CD14-positive monocyte (primary cell): ENCODE results near the gene KIF1A. TPM values are rescaled to one million over a fixed set of nuclear protein-coding genes. Genes with fewer than 3 reads are reported as not detected.

Experiments used
- DNase-seq, 3 donors: peaks; one replicate each; pipeline ENCODE4 v3.0.0-alpha.2; 2011 to 2022
- H2AFZ ChIP-seq: 2 replicates; pipeline ENCODE4 v1.6.0; 2012; ENCODE audit warnings: mild to moderate bottlenecking, low read depth, low read length, inconsistent platforms; ENCODE audit not compliant: insufficient read depth, poor library complexity, severe bottlenecking
- H3K27ac ChIP-seq, 2 donors: 1 replicate in 1 of 2; 2 replicates in 1 of 2; pipeline ENCODE4 v1.5.1; 2012 to 2013; ENCODE audit warnings: low read length in 2 of 2, control low read depth in 1 of 2, inconsistent platforms in 1 of 2, low read depth in 1 of 2, mild to moderate bottlenecking in 1 of 2
- H3K27me3 ChIP-seq, 2 donors: one replicate each; pipeline versions ENCODE4 v1.6.0 to v1.6.1; 2011 to 2013; ENCODE audit warnings: low read length in 2 of 2; ENCODE audit not compliant: control insufficient read depth in 2 of 2, insufficient read depth in 2 of 2
- H3K36me3 ChIP-seq, 2 donors: replicated peaks in 1 of 2; 1 replicate in 1 of 2; 2 replicates in 1 of 2; pipeline versions ENCODE4 v1.5.1 to v1.6.1; 2012 to 2013; ENCODE audit warnings: low read length in 2 of 2, control low read depth in 1 of 2, inconsistent platforms in 1 of 2, mild to moderate bottlenecking in 1 of 2; ENCODE audit not compliant: insufficient read depth in 2 of 2, control insufficient read depth in 1 of 2
- H3K4me1 ChIP-seq, 2 donors: 1 replicate in 1 of 2; 2 replicates in 1 of 2; pipeline versions ENCODE4 v1.5.1 to v1.6.1; 2012 to 2013; ENCODE audit warnings: low read length in 2 of 2, control low read depth in 1 of 2, inconsistent platforms in 1 of 2, mild to moderate bottlenecking in 1 of 2, moderate library complexity in 1 of 2; ENCODE audit not compliant: insufficient read depth in 2 of 2, control insufficient read depth in 1 of 2
- H3K4me2 ChIP-seq: replicated peaks from 2 replicates; pipeline ENCODE3; 2012; ENCODE audit warnings: low read length, moderate library complexity, mild to moderate bottlenecking; ENCODE audit not compliant: poor library complexity, severe bottlenecking; ENCODE audit errors: extremely low read depth
- H3K4me3 ChIP-seq, 3 experiments: fragments of 200-600 bp in 1 of 3; sonication (generic) in 1 of 3; replicated peaks in 1 of 3; 1 replicate in 2 of 3; 2 replicates in 1 of 3; pipeline ENCODE4 v1.5.1; 2011 to 2013; ENCODE audit warnings: low read length in 3 of 3, mild to moderate bottlenecking in 3 of 3, control low read depth in 2 of 3, low read depth in 2 of 3, inconsistent platforms in 1 of 3, moderate library complexity in 1 of 3
- H3K79me2 ChIP-seq: 2 replicates; pipeline ENCODE4 v1.6.0; 2012; ENCODE audit warnings: mild to moderate bottlenecking, control low read depth, inconsistent platforms, low read length, moderate library complexity; ENCODE audit not compliant: insufficient read depth
- H3K9ac ChIP-seq: 2 replicates; pipeline ENCODE4 v1.6.0; 2017; ENCODE audit warnings: low read length, mild to moderate bottlenecking; ENCODE audit not compliant: insufficient read depth, poor library complexity, severe bottlenecking
- H3K9me3 ChIP-seq, 2 donors: replicated peaks in 1 of 2; 1 replicate in 1 of 2; 2 replicates in 1 of 2; pipeline versions ENCODE4 v1.5.1 to v1.6.1; 2012 to 2013; ENCODE audit warnings: low read length in 2 of 2, control low read depth in 1 of 2; ENCODE audit not compliant: control insufficient read depth in 1 of 2, insufficient read depth in 1 of 2
- H4K20me1 ChIP-seq: 2 replicates; pipeline ENCODE4 v1.6.0; 2012; ENCODE audit warnings: mild to moderate bottlenecking, low read length, control low read depth, moderate library complexity; ENCODE audit not compliant: insufficient read depth
- H3K27ac Mint-ChIP-seq, 7 donors: one replicate each; pipeline ENCODE4 v1.8.0; 2020; ENCODE audit warnings: mild to moderate bottlenecking in 7 of 7, mixed read lengths in 7 of 7, moderate library complexity in 6 of 7, inconsistent platforms in 2 of 7
- H3K27me3 Mint-ChIP-seq, 3 donors: one replicate each; pipeline ENCODE4 v1.8.0; 2021 to 2022; ENCODE audit warnings: low read depth in 3 of 3, mild to moderate bottlenecking in 3 of 3, mixed read lengths in 3 of 3, moderate library complexity in 3 of 3, inconsistent platforms in 1 of 3
- H3K36me3 Mint-ChIP-seq, 2 donors: one replicate each; pipeline ENCODE4 v1.8.0; 2020; ENCODE audit warnings: mixed read lengths in 2 of 2, inconsistent platforms in 1 of 2, mild to moderate bottlenecking in 1 of 2
- H3K4me1 Mint-ChIP-seq: one replicate; pipeline ENCODE4 v1.8.0; 2020; ENCODE audit warnings: mild to moderate bottlenecking, mixed read lengths
- H3K4me3 Mint-ChIP-seq, 2 donors: one replicate each; pipeline ENCODE4 v1.8.0; 2020; ENCODE audit warnings: mild to moderate bottlenecking in 2 of 2, mixed read lengths in 2 of 2, moderate library complexity in 1 of 2
- H3K9me3 Mint-ChIP-seq, 7 donors: one replicate each; pipeline ENCODE4 v1.8.0; 2020 to 2022; ENCODE audit warnings: mixed read lengths in 7 of 7, mild to moderate bottlenecking in 6 of 7, moderate library complexity in 6 of 7, inconsistent platforms in 2 of 7
- WGBS: methylation state at CpG from one replicate; pipeline ENCODE4 v1.1.5; 2013; ENCODE audit warnings: missing lambda C conversion rate; ENCODE audit not compliant: insufficient coverage; 5-methylcytosine and 5-hydroxymethylcytosine counted together
- intact Hi-C, 2 donors: fragments of 100-400 bp; cut with micrococcal nuclease; formaldehyde crosslinking; loops; one replicate each; pipeline versions ENCODE4 v1.15.0 to v1.15.1; 2023
- polyA plus RNA-seq, 3 donors: library from polyadenylated mRNA; depleted of rRNA in 1 of 3; unstranded in 2 of 3; stranded (reverse) in 1 of 3; fragments of 300-500 nt in 2 of 3; fragments of >200 nt in 1 of 3; fragmentation: Illumina TruSeq in 2 of 3; gene quantifications; 1 replicate in 2 of 3; 2 replicates in 1 of 3; pipeline ENCODE4 v1.2.3, GENCODE V29; 2012 to 2021
- TF ChIP-seq, protein P1 (sequence below): fragments of 200-600 bp; IDR thresholded peaks from one replicate; pipeline ENCODE4 v1.8.0; 2022; ENCODE audit warnings: antibody characterized with exemption, mild to moderate bottlenecking

KIF1A gene
- polyA plus RNA-seq, 3 donors: not detected

DNA sequence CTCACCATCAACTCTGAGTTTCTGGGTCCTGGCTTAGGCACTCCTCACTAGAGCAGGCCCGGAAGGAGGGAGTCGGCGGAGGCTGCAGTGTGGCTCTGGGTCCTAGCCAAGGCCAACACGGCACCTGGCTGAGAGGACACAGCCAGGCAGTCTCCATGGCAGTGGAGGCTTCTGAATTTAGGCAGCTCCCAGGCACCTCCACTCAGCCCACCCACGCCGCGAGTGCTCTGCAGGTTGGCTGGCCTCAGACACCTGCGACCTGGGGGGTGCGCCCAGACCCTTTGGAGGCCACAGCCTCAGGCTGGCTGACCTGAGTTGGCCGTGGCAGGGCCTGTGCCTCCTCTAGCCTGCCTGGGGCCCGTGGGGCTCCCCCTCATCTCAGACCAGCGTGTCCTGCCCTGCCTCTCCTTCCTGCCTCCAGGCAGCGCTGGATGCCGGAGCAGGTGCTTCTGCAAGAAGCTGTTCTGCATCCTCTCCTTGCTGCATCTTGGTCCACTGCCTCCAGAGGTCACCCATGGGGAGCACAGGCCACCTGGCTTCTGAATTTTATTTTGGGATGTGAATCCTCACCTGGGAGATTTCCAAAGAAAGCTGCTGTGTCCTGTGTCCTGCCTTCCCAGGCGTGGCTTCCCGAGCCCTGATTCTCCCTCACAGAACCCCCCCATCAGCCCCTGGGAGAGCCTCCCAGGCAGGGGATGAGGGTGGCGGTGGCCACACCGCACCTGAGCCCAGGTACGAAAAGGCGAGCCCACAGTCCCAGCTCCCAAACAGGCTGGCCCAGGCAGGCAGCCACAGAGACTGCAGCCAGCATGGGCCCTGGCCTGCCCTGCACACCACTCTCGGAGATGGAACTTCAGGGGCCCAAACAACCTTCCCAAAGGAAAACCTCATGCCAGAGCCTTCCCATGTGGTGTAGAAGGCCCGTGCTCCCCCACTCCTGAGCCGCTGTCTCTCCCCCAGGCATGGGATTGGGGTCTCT is 105.0 kb downstream of the KIF1A start:
- DNase-seq: no peak
- Mint-ChIP-seq H3K36me3 (no peaks in the 10 kb centered on the region), H3K27ac (no peak overlapping the region), H3K27me3 (peaks cover 0 to 8% (median 1%) of the 10 kb centered on the region in 3 donors), H3K9me3 (no peaks in the 10 kb centered on the region), H3K4me1 (no peaks in the 10 kb centered on the region), H3K4me3 (no peak overlapping the region)
- Histone ChIP-seq H3K4me1 (no peaks in the 10 kb centered on the region), H3K4me3 (no peak overlapping the region), H2AFZ (no peak overlapping the region), H3K27ac (no peak overlapping the region), H3K27me3 (no peaks in the 10 kb centered on the region), H3K4me2 (no peak overlapping the region), H3K79me2 (no peaks in the 10 kb centered on the region), H3K36me3 (no peaks in the 10 kb centered on the region), H3K9ac (no peak overlapping the region), H3K9me3 (no peaks in the 10 kb centered on the region), H4K20me1 (no peaks in the 10 kb centered on the region)
- TF ChIP-seq, protein P1, sequence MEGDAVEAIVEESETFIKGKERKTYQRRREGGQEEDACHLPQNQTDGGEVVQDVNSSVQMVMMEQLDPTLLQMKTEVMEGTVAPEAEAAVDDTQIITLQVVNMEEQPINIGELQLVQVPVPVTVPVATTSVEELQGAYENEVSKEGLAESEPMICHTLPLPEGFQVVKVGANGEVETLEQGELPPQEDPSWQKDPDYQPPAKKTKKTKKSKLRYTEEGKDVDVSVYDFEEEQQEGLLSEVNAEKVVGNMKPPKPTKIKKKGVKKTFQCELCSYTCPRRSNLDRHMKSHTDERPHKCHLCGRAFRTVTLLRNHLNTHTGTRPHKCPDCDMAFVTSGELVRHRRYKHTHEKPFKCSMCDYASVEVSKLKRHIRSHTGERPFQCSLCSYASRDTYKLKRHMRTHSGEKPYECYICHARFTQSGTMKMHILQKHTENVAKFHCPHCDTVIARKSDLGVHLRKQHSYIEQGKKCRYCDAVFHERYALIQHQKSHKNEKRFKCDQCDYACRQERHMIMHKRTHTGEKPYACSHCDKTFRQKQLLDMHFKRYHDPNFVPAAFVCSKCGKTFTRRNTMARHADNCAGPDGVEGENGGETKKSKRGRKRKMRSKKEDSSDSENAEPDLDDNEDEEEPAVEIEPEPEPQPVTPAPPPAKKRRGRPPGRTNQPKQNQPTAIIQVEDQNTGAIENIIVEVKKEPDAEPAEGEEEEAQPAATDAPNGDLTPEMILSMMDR: no peak
- intact Hi-C loops: no loop called here
- 92% methylated on average over 21 of the region's 23 CpGs for WGBS

DNA sequence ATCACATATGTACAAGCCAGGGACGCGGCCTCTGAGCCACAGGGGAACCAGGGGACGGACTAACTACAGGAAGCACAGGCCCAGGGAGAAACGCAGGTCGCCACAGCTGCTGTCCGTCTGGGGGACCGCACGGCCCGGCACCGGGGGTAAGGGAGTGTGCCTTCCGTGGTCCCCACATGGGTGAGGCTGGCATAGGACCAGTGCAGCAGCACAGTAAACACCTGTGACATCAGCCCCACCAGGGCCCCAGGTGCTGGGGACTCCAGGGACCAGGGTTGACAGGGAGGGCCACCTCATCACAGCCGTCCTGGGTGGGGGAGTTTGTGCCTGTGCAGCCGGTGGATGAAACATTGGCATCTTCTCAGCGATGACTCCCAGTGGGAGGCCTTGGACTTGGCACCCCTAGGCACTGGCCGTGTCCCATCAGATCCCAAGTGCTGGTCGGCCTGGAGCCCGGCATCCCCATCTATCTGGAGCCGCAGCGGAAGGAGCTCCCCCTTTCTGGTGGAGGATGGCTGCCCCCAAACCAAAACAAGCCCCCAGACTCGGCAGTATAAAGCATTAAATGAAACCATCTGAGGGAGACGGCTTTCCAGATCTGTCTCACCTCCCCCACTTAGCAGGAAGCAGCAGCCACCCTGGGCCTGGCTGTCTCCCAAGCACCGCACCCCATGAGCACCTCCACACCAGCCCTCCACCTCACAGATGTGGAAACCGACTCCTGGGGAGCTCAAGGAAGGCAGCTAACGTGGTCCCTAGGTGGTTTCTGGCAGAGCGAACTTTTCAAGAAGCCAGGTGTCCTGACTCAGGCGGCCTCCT is 105.9 kb downstream of the KIF1A start:
- H3K9me3 ChIP-seq: no peaks in the 10 kb centered on the region
- 81% methylated on average over 15 of the region's 26 CpGs for WGBS
- no peak overlapping the region for H3K27ac ChIP-seq
- H4K20me1 ChIP-seq: no peaks in the 10 kb centered on the region
- no peak for DNase-seq
- TF ChIP-seq, protein P1: no peak
- no peak overlapping the region for H3K4me3 ChIP-seq
- no peak overlapping the region for H3K9ac ChIP-seq
- no peaks in the 10 kb centered on the region for H3K36me3 ChIP-seq
- H3K27me3 Mint-ChIP-seq: peaks cover 1 to 8% (median 2%) of the 10 kb centered on the region in 3 donors
- no peaks in the 10 kb centered on the region for H3K27me3 ChIP-seq
- no peaks in the 10 kb centered on the region for H3K4me1 Mint-ChIP-seq
- H3K79me2 ChIP-seq: no peaks in the 10 kb centered on the region
- no peaks in the 10 kb centered on the region for H3K36me3 Mint-ChIP-seq
- no peak overlapping the region for H3K4me2 ChIP-seq
- no peak overlapping the region for H2AFZ ChIP-seq
- H3K27ac Mint-ChIP-seq: no peak overlapping the region
- no peaks in the 10 kb centered on the region for H3K4me1 ChIP-seq
- no peaks in the 10 kb centered on the region for H3K9me3 Mint-ChIP-seq
- no peak overlapping the region for H3K4me3 Mint-ChIP-seq
- intact Hi-C loops: no loop called here
